GM19238 (cell line): ENCODE data around the gene CCDC201.
"Not testable (repeated sequence)": the region's sequence is repeated elsewhere in the genome, so short reads cannot be mapped to it uniquely, and the experiment has no call there.

ENCODE experiments used
- DNase-seq: peaks from one replicate; pipeline ENCODE4 v3.0.0; 2011; ENCODE audit warnings: low spot score; ENCODE audit not compliant: insufficient read length

Gene CCDC201

GRCh38 chr7:45874408-45875131, 1.7 kb upstream of the CCDC201 start:
- DNase-seq: no peak

GRCh38 chr7:45873355-45873754, 473 bp upstream of the CCDC201 start:
- no peak for DNase-seq

- no peak for DNase-seq
Observed at GRCh38 chr7:45872116-45873034, 507 bp downstream of the CCDC201 start.

- no peak for DNase-seq
Observed at GRCh38 chr7:45869426-45869825, 3.5 kb downstream of the CCDC201 start.

GRCh38 chr7:45867471-45867870, 5.4 kb downstream of the CCDC201 start:
- DNase-seq: no peak

- DNase-seq: no peak
Observed at GRCh38 chr7:45865594-45866410, 7.1 kb downstream of the CCDC201 start.

GRCh38 chr7:45863715-45864114, 9.2 kb downstream of the CCDC201 start:
- DNase-seq: no peak

- DNase-seq: not testable (repeated sequence)
Observed at GRCh38 chr7:45856888-45857287, 16.0 kb downstream of the CCDC201 start.

GRCh38 chr7:45855680-45856079, 17.2 kb downstream of the CCDC201 start:
- DNase-seq: not testable (repeated sequence)

- not testable (repeated sequence) for DNase-seq
Observed at GRCh38 chr7:45853491-45853890, 19.4 kb downstream of the CCDC201 start.

GRCh38 chr7:45852984-45853383, 19.9 kb downstream of the CCDC201 start:
- DNase-seq: not testable (repeated sequence)

GRCh38 chr7:45848734-45849133, 24.1 kb downstream of the CCDC201 start:
- DNase-seq: not testable (repeated sequence)

GRCh38 chr7:45846536-45846935, 26.3 kb downstream of the CCDC201 start:
- DNase-seq: not testable (repeated sequence)

- not testable (repeated sequence) for DNase-seq
Observed at GRCh38 chr7:45841926-45842717, 30.8 kb downstream of the CCDC201 start.

GRCh38 chr7:45838852-45839251, 34.0 kb downstream of the CCDC201 start:
- DNase-seq: not testable (repeated sequence)

- not testable (repeated sequence) for DNase-seq
Observed at GRCh38 chr7:45832433-45833177, 40.3 kb downstream of the CCDC201 start.

GRCh38 chr7:45829846-45830245, 43.0 kb downstream of the CCDC201 start:
- DNase-seq: not testable (repeated sequence)

GRCh38 chr7:45827731-45828130, 45.2 kb downstream of the CCDC201 start:
- not testable (repeated sequence) for DNase-seq

GRCh38 chr7:45826550-45826949, 46.3 kb downstream of the CCDC201 start:
- not testable (repeated sequence) for DNase-seq

- not testable (repeated sequence) for DNase-seq
Observed at GRCh38 chr7:45818763-45819162, 54.1 kb downstream of the CCDC201 start.
